BJ (cell line): ENCODE measurements around the gene GRM8. TPM values are rescaled to one million over a fixed set of nuclear protein-coding genes. Genes with fewer than 3 reads are reported as not detected.

ENCODE experiments used
- CTCF ChIA-PET: fragments of 350-600 bp; formaldehyde crosslinking; extraction: SDS; loops from one replicate; lab custom pipeline; 2021; ENCODE audit warnings: antibody characterized with exemption, inconsistent platforms; lab: Yijun Ruan, JAX
- POLR2A ChIA-PET: fragments of 300-600 bp; sonication (Branson Sonifier 250); formaldehyde crosslinking; extraction: SDS; loops from one replicate; lab custom pipeline; 2021; ENCODE audit warnings: antibody characterized with exemption; lab: Charles Lee
- DNase-seq: peaks from one replicate; pipeline ENCODE4 v3.0.0-alpha.2; 2011; ENCODE audit warnings: low read depth
- H3K27me3 ChIP-seq: 2 replicates; pipeline ENCODE4 v1.6.0; 2011; ENCODE audit warnings: low read length; ENCODE audit not compliant: control insufficient read depth, insufficient read depth
- H3K36me3 ChIP-seq: 2 replicates; pipeline ENCODE4 v1.5.1; 2011; ENCODE audit warnings: low read length; ENCODE audit not compliant: control insufficient read depth, insufficient read depth
- H3K4me3 ChIP-seq: 2 replicates; pipeline ENCODE4 v1.5.1; 2011; ENCODE audit warnings: low read depth, mild to moderate bottlenecking, control low read depth, low read length
- polyA plus RNA-seq: library from polyadenylated mRNA; depleted of rRNA; stranded (reverse); fragments of >200 nt; gene quantifications from 2 replicates; pipeline ENCODE4 v1.2.3, GENCODE V29; 2011
- TF ChIP-seq, protein P1 (sequence below): IDR thresholded peaks from 2 replicates; pipeline ENCODE4 v1.5.1; 2011; ENCODE audit warnings: low read depth, mild to moderate bottlenecking, control low read depth, inconsistent platforms, low read length, moderate library complexity; ENCODE audit not compliant: insufficient read depth

Gene GRM8
- polyA plus RNA-seq, 1 experiment, result not detected

DNA sequence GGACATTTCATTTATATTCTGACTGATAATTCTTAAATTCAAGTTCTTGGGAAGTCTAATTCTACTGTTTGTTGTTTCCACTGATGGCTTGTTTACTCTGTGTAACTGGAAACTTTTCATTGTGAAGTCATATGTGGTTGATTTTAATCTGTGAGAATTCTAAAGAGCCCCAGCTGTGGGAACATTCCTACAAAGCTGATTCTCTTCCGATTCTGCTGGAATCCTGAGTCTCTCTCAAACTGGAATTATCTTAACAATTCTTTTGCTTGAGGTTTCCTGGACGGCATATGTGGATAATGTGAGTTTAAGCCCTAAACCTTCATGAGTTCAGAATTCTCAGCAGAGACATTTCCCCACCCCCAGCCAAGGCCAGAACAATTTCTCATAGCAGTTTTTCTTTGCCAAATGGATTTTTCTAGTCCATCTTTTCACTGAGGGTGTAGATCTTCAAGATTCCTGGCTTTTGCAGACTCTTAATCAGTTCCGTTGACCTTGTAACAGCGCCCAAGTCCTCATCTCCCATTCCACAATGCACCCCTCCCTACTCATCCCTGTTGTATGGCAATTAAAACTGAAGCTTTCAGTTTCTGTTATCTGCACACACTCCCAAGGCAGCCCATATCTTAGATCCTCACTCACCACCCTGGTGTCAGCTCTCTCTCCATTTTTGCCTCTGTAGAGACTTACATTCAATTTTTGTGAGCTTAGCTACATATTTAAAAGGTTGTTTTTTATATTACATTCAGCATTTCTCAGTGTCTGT is 37.6 kb downstream of the GRM8 start:
- H3K27me3 ChIP-seq, result no peaks in the 10 kb centered on the region
- CTCF ChIA-PET, result interaction anchor here (1.3 kb wide), 1 partner anchor 10 kb away, joined by 4 read pairs; no protein-coding TSS in a partner anchor
- H3K36me3 ChIP-seq, result no peaks in the 10 kb centered on the region
- TF ChIP-seq, protein P1, sequence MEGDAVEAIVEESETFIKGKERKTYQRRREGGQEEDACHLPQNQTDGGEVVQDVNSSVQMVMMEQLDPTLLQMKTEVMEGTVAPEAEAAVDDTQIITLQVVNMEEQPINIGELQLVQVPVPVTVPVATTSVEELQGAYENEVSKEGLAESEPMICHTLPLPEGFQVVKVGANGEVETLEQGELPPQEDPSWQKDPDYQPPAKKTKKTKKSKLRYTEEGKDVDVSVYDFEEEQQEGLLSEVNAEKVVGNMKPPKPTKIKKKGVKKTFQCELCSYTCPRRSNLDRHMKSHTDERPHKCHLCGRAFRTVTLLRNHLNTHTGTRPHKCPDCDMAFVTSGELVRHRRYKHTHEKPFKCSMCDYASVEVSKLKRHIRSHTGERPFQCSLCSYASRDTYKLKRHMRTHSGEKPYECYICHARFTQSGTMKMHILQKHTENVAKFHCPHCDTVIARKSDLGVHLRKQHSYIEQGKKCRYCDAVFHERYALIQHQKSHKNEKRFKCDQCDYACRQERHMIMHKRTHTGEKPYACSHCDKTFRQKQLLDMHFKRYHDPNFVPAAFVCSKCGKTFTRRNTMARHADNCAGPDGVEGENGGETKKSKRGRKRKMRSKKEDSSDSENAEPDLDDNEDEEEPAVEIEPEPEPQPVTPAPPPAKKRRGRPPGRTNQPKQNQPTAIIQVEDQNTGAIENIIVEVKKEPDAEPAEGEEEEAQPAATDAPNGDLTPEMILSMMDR, result no peak
- POLR2A ChIA-PET, result no interaction called here
- H3K4me3 ChIP-seq, result no peak overlapping the region
- no peak for DNase-seq

DNA sequence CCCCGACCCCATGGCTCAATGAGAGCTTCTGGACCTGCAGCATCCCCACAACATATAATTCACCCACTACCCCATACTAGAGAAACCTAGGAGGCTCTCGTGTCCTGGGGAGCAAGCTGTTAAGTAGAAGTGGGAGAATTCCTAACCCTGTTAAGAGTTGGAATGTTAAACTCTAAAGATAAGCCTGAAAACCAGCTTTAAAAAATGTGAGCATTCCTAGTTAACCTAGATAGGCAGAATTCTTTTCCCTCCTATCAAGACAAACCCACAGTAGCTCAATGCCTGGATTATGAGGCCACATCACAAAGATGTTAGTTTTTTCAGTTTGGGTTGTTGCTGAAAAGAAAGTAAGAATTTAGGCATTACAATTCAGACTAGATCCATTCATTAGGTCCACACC is 42.9 kb downstream of the GRM8 start:
- CTCF ChIA-PET, result interaction anchor here (0.8 kb wide), 1 partner anchor 11 kb away, joined by 4 read pairs; no protein-coding TSS in a partner anchor

DNA sequence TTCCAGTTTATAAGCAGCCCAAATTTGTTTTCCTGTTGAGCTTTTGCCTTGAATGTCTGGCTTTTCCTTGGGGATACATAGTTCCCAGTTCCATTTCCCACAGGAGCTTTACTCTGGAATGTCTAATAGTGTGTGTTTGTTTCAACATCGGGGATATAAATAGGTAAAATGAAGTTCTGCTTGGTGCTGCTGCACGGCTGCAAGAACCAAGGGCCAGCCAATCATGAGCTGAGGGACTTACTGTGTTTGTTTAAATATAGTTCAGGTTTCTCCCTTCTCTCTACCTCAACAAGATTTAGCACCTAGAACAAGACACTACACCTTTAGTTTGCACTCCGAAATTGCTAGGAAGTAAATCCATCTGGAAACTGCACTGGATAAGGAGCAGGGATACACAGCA is 43.9 kb downstream of the GRM8 start:
- ChIA-PET POLR2A (no interaction called here), CTCF (no interaction called here)
- Histone ChIP-seq H3K27me3 (no peaks in the 10 kb centered on the region), H3K4me3 (no peak overlapping the region), H3K36me3 (no peaks in the 10 kb centered on the region)
- TF ChIP-seq, protein P1, result no peak
- no peak for DNase-seq

More for the DNA sequence above, 42.9 kb downstream of the GRM8 start:
- H3K4me3 ChIP-seq, result no peak overlapping the region
- H3K27me3 ChIP-seq, result no peaks in the 10 kb centered on the region
- no peak for DNase-seq
- no peaks in the 10 kb centered on the region for H3K36me3 ChIP-seq
- POLR2A ChIA-PET, result no interaction called here
- TF ChIP-seq, protein P1, result no peak

DNA sequence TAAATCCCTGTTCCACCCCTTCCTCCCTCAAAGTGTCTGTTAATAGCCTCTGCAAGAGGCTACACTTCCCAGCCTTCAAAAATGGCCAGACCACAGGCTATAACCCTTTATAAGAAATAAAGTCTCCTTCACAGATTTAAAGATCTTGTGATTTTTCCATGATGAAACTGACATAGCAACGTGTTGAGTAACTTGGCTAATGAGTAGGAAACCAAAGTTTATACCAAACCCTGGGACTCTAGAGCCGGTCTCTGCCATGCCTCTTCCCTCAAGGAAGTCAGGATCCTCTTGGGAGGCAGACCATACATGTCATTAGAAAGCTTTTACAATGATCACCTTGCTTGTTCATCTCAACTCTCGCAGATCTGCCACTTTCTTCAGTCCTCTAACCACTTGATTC is 44.4 kb downstream of the GRM8 start:
- no peak for DNase-seq
- POLR2A ChIA-PET, result no interaction called here
- Histone ChIP-seq H3K36me3 (no peaks in the 10 kb centered on the region), H3K4me3 (no peak overlapping the region), H3K27me3 (no peaks in the 10 kb centered on the region)
- TF ChIP-seq, protein P1, result no peak
- CTCF ChIA-PET, result no interaction called here

DNA sequence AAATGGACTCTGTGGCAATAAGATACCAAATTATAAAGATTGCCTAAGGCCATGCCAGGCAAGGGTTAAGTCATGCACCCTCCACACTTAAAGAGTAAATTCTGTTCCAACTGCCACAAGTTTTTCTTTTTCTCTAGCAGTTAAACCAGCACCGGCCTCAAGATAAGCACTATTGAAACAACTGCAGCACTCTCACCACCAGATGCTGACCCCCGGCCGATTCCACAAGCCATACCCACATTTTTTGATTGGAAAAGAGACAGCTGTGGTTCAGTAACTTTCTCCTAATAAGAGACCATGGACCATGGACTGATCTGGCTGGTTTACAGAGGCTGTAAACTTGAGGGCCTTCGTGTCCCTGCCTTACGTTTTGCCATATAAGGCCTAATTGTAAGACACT is 44.9 kb downstream of the GRM8 start:
- no peak for DNase-seq
- H3K27me3 ChIP-seq, result no peaks in the 10 kb centered on the region
- H3K4me3 ChIP-seq, result no peak overlapping the region
- ChIA-PET CTCF (no interaction called here), POLR2A (no interaction called here)
- TF ChIP-seq, protein P1, result no peak
- H3K36me3 ChIP-seq, result no peaks in the 10 kb centered on the region
